Erythroblast (primary cell): ENCODE measurements around the gene SAMD4A.

Experiments used
- GATA1 ChIP-seq: IDR thresholded peaks from 2 replicates; pipeline ENCODE4 v1.6.1; 2011; ENCODE audit warnings: low read depth, mild to moderate bottlenecking, control low read depth, low read length, moderate library complexity
- POLR2A ChIP-seq: IDR thresholded peaks from 2 replicates; pipeline ENCODE4 v1.6.1; 2011; ENCODE audit warnings: mild to moderate bottlenecking, low read length

- no peak for TF ChIP-seq POLR2A
- no peak for TF ChIP-seq GATA1
Observed at GRCh38 chr14:54674046-54674741, 107.3 kb downstream of the SAMD4A start.
